Colonic mucosa (tissue), 4 donors: Measurements from ENCODE around the gene ADD1. TPM values are rescaled to one million over a fixed set of nuclear protein-coding genes. Genes with fewer than 3 reads are reported as not detected.

Experiments
- DNase-seq: peaks from one replicate; pipeline ENCODE4 v3.0.0-alpha.2; 2020
- H3K27ac ChIP-seq: fragments of 200-600 bp; one replicate; pipeline ENCODE4 v1.8.0; 2021
- H3K27me3 ChIP-seq: fragments of 200-600 bp; one replicate; pipeline ENCODE4 v1.8.0; 2021
- H3K36me3 ChIP-seq: fragments of 200-600 bp; one replicate; pipeline ENCODE4 v1.8.0; 2021
- H3K4me1 ChIP-seq: fragments of 200-600 bp; one replicate; pipeline ENCODE4 v1.8.0; 2021; ENCODE audit warnings: mild to moderate bottlenecking
- H3K4me3 ChIP-seq: fragments of 200-600 bp; one replicate; pipeline ENCODE4 v1.8.0; 2021
- H3K9ac ChIP-seq, 2 donors: one replicate each; pipeline ENCODE4 v1.7.0; 2013; ENCODE audit warnings: control low read depth in 2 of 2, low read depth in 2 of 2, low read length in 2 of 2
- H3K9me3 ChIP-seq: fragments of 200-600 bp; one replicate; pipeline ENCODE4 v1.8.0; 2021
- intact Hi-C: fragments of 100-400 bp; cut with DNase I; formaldehyde crosslinking; loops from one replicate; pipeline ENCODE4 v1.14.1; 2022
- total RNA-seq, 2 donors: library from RNA; stranded (reverse); fragmentation: NEBNext Ultra II Directional in 1 of 2; extraction: Animal tissue kit (Norgen Biotek cat#: 25700) in 1 of 2; gene quantifications; one replicate each; pipeline ENCODE4 v1.2.1, GENCODE V29; 2021
- TF ChIP-seq, protein P1 (sequence below): fragments of 200-600 bp; IDR thresholded peaks from one replicate; pipeline ENCODE4 v1.8.0; 2022; ENCODE audit warnings: antibody characterized with exemption, mild to moderate bottlenecking
- donor health status: healthy.
- donor health status: DM: no; HTN: no; CAD: no.
- donor health status: DM: no; HTN: no; CAD: no.

The ADD1 gene
- total RNA-seq, 2 donors from 2014 or later = 223 to 233 TPM

DNA sequence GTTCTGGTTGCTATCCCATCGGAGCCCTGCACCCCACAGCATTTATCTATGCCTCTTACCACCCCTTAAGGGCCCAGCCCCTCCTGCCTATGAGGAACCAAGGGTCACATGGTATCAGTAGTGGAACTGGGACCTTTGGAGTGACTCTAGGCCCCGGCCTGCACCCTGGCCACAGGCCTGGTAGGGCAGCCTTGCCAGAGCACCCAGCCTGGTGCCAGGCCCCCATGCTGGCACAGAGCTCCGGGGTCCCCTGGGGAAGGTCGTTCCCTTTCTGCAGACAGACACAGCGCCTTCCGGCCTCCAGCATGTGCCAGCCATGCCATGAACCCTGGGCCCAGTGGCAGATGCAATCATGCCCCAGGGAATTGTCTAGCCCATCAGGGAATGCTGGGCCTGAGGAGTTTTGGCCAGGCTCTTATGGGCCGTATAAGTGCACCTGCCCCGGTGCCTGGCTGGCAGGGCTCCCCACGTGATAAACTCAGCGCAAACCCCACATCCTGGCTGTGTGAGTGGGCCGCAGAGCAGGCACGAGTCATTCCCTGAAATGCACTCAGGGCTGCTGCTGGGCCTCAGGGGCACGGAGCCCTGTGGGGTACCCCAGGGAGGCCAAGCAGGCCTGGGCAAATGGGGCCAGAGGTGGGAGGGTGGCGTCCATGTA lies 19.8 kb upstream of the ADD1 start:
- TF ChIP-seq, protein P1, sequence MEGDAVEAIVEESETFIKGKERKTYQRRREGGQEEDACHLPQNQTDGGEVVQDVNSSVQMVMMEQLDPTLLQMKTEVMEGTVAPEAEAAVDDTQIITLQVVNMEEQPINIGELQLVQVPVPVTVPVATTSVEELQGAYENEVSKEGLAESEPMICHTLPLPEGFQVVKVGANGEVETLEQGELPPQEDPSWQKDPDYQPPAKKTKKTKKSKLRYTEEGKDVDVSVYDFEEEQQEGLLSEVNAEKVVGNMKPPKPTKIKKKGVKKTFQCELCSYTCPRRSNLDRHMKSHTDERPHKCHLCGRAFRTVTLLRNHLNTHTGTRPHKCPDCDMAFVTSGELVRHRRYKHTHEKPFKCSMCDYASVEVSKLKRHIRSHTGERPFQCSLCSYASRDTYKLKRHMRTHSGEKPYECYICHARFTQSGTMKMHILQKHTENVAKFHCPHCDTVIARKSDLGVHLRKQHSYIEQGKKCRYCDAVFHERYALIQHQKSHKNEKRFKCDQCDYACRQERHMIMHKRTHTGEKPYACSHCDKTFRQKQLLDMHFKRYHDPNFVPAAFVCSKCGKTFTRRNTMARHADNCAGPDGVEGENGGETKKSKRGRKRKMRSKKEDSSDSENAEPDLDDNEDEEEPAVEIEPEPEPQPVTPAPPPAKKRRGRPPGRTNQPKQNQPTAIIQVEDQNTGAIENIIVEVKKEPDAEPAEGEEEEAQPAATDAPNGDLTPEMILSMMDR = no peak
- Histone ChIP-seq H3K4me3 (no peak overlapping the region), H3K36me3 (no peaks in the 10 kb centered on the region), H3K27ac (no peak overlapping the region), H3K9ac (no peak overlapping the region), H3K4me1 (no peaks in the 10 kb centered on the region), H3K27me3 (no peaks in the 10 kb centered on the region), H3K9me3 (no peaks in the 10 kb centered on the region)
- DNase-seq = no peak
- intact Hi-C loops = no loop called here

DNA sequence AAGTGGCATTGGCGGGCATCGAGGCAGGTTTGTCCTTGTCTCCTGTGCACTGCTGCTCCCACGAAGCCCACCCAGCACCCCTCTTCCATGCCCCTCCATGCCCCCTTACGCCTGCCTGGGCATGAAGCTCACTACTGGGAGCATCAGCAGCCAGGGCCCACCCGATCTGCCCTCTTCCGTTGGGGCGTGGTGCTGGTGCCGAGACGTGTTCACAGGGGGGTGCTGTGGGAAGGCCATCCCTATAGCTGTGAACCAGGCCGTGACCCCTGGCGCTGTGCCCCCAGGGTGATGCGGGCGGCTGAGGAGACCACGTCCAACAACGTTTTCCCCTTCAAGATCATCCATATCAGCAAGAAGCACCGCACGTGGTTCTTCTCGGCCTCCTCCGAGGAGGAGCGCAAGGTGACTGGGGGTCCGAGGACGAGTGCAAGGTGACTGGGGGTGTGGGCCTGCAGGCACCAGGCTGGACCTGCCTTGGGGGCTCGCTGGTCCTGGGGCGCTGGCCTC lies 19.3 kb upstream of the ADD1 start:
- no peaks in the 10 kb centered on the region for H3K36me3 ChIP-seq
- H3K4me1 ChIP-seq = no peaks in the 10 kb centered on the region
- H3K4me3 ChIP-seq = no peak overlapping the region
- TF ChIP-seq, protein P1 = no peak
- H3K27me3 ChIP-seq = no peaks in the 10 kb centered on the region
- intact Hi-C loops = no loop called here
- no peak for DNase-seq
- no peak overlapping the region for H3K27ac ChIP-seq
- H3K9ac ChIP-seq = no peak overlapping the region
- no peaks in the 10 kb centered on the region for H3K9me3 ChIP-seq

DNA sequence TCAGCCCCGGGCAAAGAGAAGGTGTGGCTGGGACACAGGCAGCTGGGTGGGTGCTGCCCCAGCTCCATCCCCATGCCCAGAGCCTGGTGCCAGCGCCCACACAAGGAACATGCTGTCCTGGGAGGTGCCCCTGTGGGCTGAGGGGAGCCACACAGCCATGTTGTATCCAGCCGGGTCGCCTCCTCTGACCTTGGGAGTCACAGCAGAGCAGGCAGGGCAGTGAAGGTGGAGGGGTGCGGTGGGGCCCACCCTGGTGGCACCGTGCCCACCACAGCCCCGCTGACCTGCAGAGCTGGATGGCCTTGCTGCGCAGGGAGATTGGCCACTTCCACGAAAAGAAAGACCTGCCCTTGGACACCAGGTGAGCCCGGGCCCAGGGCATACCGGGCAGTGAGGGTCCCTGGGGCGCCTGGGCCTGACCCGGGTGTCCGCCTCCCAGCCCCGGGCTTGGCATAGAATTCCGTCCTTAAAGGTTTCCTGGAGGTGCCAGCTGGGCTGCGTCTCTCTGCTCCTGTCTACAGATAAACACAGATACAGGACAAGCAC lies 18.7 kb upstream of the ADD1 start:
- TF ChIP-seq, protein P1 = no peak
- H3K27me3 ChIP-seq = no peaks in the 10 kb centered on the region
- no peak overlapping the region for H3K4me3 ChIP-seq
- H3K4me1 ChIP-seq = no peaks in the 10 kb centered on the region
- H3K27ac ChIP-seq = no peak overlapping the region
- H3K36me3 ChIP-seq = peaks cover under 1% of the 10 kb centered on the region
- intact Hi-C loops = no loop called here
- no peak for DNase-seq
- no peaks in the 10 kb centered on the region for H3K9me3 ChIP-seq
- H3K9ac ChIP-seq = no peak overlapping the region

DNA sequence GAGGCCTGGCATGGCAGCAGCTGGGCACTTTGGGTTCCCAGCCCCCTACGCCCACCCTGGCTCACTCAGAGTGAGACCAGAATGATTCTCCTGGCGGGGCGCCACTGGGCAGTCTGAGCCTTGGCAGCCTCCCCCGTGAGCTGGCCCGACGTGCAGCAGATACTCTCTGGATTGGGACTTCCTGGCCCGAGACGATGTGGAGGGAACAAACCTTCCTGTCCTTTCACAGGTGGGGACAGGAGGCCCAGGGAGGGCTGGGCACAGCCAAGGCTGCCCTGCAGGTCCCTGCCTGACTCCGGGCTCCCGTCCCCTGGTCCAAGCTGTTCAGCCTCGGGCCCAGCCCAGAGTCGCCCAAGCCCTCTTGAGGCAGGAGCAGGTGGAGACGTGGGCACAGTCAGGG lies 17.9 kb upstream of the ADD1 start:
- H3K36me3 ChIP-seq = peaks cover 4% of the 10 kb centered on the region
- no peak overlapping the region for H3K9ac ChIP-seq
- intact Hi-C loops = no loop called here
- no peak overlapping the region for H3K4me3 ChIP-seq
- no peaks in the 10 kb centered on the region for H3K9me3 ChIP-seq
- no peaks in the 10 kb centered on the region for H3K27me3 ChIP-seq
- H3K27ac ChIP-seq = no peak overlapping the region
- no peaks in the 10 kb centered on the region for H3K4me1 ChIP-seq
- TF ChIP-seq, protein P1 = no peak
- DNase-seq = no peak

DNA sequence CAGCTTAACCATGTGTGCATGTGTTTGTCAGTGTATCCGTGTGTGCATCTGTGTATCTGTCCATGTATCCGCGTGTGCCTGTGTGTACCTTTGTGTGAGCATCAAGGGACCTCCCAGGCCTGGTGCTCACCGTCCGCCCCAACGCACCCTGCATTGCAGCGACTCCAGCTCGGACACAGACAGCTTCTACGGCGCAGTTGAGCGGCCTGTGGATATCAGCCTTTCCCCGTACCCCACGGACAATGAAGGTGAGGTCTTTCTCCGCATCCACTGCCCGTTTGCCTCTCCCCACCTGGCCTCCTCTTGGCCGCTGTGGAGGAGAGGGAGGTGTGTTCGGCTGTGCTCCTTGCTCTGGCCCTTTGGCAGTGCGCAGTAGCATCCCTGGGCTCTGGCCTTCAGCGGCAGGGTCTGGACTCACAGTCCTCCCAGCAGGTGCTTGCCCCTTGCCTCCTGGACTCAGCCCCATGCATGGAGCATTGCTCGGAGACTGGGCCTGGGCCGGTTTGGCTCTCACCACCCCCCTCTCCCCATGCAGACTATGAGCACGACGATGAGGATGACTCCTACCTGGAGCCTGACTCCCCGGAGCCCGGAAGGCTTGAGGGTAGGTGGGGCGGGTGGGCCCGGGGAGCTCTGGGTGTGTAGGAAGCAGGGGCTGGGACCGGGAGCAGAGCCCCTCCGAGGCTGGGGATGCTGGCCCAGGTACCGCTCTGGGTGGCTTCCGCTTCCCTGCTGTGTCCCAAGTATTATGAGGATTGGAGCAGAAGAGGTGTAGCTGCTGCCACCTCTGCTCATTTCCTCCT lies 16.4 kb upstream of the ADD1 start:
- H3K36me3 ChIP-seq = peaks cover 11% of the 10 kb centered on the region
- TF ChIP-seq, protein P1 = no peak
- H3K4me1 ChIP-seq = no peaks in the 10 kb centered on the region
- H3K9me3 ChIP-seq = no peaks in the 10 kb centered on the region
- no peak overlapping the region for H3K4me3 ChIP-seq
- H3K9ac ChIP-seq = no peak overlapping the region
- intact Hi-C loops = no loop called here
- H3K27ac ChIP-seq = no peak overlapping the region
- H3K27me3 ChIP-seq = no peaks in the 10 kb centered on the region
- DNase-seq = no peak
